GM19438 (cell line): ENCODE results near the gene UBASH3B.
"Not testable (repeated sequence)": the region's sequence is repeated elsewhere in the genome, so short reads cannot be mapped to it uniquely, and the experiment has no call there.

Experiments used
- ATAC-seq: cut with Tn5 transposase; IDR thresholded peaks from one replicate; pipeline ENCODE4 v1.9.1; 2021; ENCODE audit warnings: low read depth; ENCODE audit not compliant: unreplicated experiment

Gene UBASH3B

DNA sequence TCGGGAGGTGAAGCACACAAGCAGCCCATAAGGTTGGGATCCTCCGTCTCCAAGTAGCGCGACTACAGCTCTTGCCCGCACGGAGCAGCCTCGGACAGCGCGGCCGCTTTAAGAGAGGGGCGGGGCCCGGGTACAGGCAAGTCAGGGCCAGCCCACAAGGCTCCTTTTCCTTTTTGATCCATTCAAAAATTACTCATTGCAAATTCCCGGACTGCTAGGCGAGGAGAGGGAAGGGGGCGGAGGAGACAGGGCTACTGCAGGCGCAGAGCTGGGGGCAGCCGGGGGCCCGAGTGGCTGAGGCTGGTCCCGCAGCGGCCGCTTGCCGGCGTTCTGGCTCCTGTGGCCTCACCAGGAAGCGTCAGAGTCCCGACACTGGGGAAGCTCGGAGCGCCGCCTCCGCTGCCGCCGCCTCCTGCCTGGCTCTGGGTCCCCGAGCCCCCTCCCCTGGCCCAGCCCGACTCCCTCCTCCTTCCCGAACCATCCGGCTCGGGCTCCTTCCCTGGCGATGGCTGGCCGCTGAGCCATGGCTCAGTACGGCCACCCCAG lies at the start of gene UBASH3B:
UBASH3B (plus strand) TSS at position 196 of the 546 bp plus-strand sequence; CDS start at position 524, 328 bp downstream.
- ATAC-seq: peak; percentile 81

GRCh38 chr11:122607162-122607561 lies 48.4 kb upstream of the UBASH3B start:
- ATAC-seq: not testable (repeated sequence)

GRCh38 chr11:122612123-122612824 lies 43.2 kb upstream of the UBASH3B start:
- no peak for ATAC-seq

DNA sequence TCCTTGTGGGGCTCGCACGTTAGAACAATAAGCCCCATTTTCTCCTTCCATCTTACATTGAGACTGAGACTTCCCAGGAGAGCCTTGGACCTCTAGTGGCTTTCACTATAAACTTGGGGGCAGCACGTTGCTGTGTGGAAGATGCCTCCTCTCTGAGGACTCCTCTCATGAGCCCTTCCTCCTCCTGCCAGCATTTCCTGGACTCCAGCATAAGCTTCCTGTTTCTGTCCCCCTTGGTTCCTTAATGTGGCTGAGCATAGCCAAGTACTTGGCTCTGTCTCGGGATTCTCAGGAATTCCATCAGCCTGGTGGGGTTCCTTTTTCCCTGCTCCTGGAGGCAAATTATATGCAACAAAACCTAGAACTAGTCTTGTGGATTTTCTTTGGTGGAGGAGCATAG lies 38.8 kb upstream of the UBASH3B start:
- no peak for ATAC-seq

DNA sequence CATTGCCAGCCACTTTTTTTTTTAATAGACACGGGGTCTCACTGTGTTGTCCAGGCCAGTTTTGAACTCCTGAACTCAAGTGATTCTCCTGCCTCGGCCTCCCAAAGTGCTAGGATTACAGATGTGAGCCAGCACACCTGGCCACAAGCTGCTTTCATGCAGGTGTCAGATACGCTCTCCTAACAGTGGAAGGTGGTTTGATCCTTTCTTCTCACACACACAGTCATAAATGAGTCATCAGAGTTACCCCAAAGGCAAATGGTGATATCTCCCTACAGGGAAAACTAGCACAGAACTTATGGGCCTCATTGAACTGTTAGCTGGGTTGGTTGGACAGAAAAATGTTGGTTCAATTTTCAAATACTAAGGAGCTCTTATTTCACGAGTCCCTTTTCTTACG lies 38.2 kb upstream of the UBASH3B start:
- ATAC-seq: no peak

DNA sequence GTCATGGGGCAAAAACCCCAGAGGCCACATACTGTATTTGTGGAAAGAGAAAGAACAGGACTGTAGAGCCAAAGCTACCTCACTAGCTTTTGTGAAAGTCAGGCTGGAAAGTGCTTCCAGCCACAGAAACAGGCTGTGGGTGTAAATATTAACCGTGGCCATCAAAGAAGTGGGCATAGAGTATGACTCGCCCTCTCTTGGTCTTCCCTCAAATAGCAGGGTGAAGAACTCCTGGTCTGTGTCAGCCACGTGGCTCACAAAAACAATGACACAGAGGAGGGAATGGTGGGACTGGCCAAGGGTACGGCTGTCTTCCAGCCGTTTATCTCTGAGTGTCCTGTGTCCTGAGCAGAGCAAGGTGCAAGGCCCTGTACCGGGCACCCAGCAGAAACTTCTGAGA lies 37.6 kb upstream of the UBASH3B start:
- ATAC-seq: no peak

- no peak for ATAC-seq
These were observed 36.6 kb upstream of the UBASH3B start for GRCh38 chr11:122618927-122619326.

- ATAC-seq: no peak
These were observed 35.8 kb upstream of the UBASH3B start for GRCh38 chr11:122619757-122620156.

GRCh38 chr11:122625501-122625900 lies 30.0 kb upstream of the UBASH3B start:
- ATAC-seq: not testable (repeated sequence)

DNA sequence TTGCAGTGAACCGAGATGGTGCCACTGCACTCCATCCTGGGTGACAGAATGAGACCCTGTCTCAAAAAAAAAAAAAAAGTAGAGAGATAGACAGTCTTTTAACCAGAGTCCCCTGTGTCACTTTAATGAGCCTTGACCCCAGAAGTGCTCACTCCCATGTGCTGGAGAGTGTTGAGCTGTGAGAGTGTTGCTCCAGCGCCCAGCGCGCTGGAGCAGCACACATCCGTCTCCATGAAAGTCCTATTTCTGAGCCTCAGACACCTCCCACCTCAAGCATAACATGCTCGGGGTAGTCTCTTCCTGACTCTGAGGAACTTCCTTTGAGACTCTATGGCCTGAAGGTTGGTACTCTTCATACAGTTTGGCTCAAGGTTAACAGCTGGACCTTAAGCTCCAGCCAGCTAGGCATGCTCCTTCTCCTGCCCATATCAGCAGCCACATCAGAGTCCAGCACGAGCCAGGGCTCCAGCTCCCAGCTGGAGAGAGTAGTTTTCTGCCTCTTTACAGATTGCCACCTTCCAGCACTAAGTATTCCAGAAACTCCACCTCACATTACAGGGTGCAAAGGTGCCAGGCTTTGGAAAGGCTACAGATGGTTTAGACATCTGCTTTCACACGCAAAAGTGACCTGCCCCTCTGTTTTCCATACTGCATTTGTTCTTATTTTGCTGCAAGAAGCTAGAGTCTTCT lies 29.4 kb upstream of the UBASH3B start:
- ATAC-seq: no peak

- ATAC-seq: no peak
These were observed 27.8 kb upstream of the UBASH3B start for GRCh38 chr11:122627745-122628144.

DNA sequence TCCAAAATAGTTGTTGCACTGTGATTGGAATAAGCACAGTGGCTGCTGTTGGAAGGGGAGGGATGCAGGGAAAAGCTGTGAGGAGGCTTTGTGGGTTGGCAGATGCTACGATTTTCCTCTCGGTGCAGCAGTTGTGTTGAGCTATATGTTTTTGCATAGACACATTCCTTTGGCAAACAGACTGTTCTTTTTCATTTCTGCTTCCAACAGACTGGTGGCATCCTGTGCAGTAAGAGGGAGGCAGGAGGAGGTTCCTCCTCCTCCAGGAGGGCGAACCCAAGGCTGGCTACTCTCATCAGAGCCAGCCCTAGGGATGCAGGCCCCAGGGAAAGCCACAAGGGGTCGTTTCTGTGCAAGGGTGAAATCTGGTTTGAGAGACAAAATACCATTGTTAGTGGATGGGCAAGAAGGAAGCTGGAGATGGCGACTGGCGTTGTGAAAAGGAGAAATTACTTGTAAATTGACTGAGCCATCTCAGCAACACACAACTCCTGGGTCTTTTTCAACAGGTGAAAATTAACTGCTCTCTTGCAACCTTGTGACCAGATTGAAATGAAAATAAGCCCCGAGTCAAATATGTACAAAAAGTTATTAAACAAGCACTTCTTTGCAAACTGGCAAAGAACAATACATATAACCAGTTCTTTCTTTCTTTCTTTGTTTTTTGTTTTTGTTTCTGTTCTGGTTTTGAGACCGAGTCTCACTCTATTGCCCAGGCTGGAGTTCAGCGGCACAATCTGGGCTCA lies 26.5 kb upstream of the UBASH3B start:
- no peak for ATAC-seq

DNA sequence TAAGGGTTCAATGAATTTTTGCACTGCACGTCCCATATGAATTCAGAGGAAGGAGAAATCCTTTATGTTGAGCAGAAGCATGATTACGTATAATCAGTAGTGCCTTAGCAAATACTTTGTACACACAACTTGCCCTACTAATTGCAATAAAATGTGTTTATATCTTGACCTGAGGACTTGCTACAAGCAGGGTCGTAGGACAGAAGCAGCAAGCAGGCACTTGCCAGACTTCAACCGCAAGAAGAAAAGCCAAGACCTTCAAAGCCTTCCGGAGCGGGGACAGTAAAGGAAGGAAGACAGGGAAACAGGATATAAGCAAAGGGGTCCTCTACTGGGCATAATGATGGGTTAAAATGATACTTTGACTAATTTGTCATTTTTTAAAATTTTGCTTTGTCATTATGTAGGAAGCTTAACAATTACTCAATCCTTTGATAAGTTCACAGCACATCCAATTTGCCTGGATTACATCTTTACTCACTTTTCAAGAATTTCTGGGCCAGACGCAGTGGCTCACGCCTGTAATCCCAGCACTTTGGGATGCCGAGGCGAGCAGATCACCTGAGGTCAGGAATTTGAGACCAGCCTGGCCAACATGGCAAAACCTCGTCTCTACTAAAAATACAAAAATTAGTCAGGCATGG lies 23.2 kb upstream of the UBASH3B start:
- ATAC-seq: no peak

GRCh38 chr11:122633219-122633829 lies 22.2 kb upstream of the UBASH3B start:
- ATAC-seq: no peak

- no peak for ATAC-seq
These were observed 21.0 kb upstream of the UBASH3B start for GRCh38 chr11:122634501-122634900.

DNA sequence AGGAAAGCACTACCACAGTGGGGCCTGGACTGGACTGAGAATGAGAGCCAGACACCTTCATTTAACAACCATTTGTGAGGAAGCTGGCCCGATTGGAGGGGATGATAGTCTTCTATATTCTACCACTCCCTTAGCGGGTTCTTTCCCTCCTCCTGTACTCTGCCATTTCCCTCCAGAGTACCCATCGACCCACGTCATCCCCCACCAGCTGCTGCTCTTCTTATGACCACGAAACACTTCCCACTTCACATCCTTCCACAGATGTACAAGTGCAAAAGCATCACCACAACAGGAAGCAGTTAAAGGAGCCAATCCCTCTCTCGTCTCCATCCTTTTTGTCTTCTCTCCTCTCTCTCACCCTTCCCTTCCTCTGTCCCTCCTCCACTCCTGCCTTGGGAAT lies 18.0 kb upstream of the UBASH3B start:
- ATAC-seq: no peak

DNA sequence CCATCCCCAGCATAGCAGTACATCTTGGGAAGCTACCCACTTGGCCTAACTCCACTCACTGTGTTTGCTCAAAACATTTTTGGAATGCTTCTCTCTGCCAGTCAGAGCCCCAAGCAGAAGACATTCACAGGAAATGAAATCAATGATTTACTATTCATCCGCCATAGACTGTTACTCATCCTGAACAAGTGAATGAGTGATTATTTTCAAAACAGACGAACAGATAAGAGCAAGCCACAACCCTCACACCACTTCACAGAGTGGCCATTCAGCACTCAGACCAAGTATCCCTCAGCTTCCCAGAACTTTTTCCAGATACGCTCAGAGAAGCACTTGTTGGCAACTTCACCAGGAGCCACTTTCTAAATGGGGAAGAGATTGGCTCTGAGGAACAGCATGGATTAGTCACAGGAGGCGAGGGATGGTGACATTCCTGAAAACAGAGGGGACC lies 13.0 kb upstream of the UBASH3B start:
- ATAC-seq: no peak

DNA sequence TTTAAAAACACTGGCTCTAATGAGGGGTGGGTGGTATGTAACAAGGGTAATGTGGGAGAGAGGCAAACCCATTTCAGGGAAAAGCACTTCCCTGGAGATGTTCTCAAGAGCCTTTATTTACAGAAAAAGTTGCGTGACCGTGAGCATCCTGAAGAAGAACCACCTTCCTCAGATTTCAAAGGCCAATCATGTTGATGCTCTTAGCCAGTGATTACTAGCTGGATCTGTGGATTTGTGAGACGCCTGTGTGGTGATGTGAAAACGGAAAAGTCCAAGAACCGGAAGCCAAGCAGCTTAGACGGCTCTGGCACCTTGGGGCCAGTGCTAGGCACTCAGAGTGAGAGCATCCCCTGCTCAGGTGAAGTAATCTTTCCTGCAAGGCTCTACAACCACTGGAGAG lies 12.6 kb upstream of the UBASH3B start:
- ATAC-seq: no peak

GRCh38 chr11:122645847-122646246 lies 9.7 kb upstream of the UBASH3B start:
- ATAC-seq: no peak
